Measurements from ENCODE around the gene C1GALT1C1.

GRCh38 chrX:120668357-120668756 is 38.5 kb upstream of the C1GALT1C1 start:
- no peak for TF ChIP-seq CTCF (conservative IDR thresholded peaks at IDR 0.05; ENCODE audit: low read depth in 2 of 2)
- no peak for TF ChIP-seq POLR2AphosphoS5 (IDR thresholded peaks at IDR 0.05; ENCODE audit: low read depth)
- no peak for TF ChIP-seq ZNF114 (CRISPR knock-in tag; IDR thresholded peaks at IDR 0.05)
- TF ChIP-seq CREB1 (CRISPR knock-in tag; IDR thresholded peaks at IDR 0.05; ENCODE audit: low read depth) = no peak
- no peak for TF ChIP-seq EZH2 (IDR thresholded peaks at IDR 0.05; ENCODE audit: low read depth, unreplicated experiment)
- TF ChIP-seq EZH2phosphoT487 (IDR thresholded peaks at IDR 0.05; ENCODE audit: unreplicated experiment) = no peak
- TF ChIP-seq, protein P1, sequence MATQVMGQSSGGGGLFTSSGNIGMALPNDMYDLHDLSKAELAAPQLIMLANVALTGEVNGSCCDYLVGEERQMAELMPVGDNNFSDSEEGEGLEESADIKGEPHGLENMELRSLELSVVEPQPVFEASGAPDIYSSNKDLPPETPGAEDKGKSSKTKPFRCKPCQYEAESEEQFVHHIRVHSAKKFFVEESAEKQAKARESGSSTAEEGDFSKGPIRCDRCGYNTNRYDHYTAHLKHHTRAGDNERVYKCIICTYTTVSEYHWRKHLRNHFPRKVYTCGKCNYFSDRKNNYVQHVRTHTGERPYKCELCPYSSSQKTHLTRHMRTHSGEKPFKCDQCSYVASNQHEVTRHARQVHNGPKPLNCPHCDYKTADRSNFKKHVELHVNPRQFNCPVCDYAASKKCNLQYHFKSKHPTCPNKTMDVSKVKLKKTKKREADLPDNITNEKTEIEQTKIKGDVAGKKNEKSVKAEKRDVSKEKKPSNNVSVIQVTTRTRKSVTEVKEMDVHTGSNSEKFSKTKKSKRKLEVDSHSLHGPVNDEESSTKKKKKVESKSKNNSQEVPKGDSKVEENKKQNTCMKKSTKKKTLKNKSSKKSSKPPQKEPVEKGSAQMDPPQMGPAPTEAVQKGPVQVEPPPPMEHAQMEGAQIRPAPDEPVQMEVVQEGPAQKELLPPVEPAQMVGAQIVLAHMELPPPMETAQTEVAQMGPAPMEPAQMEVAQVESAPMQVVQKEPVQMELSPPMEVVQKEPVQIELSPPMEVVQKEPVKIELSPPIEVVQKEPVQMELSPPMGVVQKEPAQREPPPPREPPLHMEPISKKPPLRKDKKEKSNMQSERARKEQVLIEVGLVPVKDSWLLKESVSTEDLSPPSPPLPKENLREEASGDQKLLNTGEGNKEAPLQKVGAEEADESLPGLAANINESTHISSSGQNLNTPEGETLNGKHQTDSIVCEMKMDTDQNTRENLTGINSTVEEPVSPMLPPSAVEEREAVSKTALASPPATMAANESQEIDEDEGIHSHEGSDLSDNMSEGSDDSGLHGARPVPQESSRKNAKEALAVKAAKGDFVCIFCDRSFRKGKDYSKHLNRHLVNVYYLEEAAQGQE (IDR thresholded peaks at IDR 0.05; ENCODE audit: unreplicated experiment) = no peak
- no peak for TF ChIP-seq STAT1 (IDR thresholded peaks at IDR 0.05; ENCODE audit: unreplicated experiment)
- no peak for TF ChIP-seq ZNF331 (CRISPR knock-in tag; IDR thresholded peaks at IDR 0.05; ENCODE audit: low read depth)
- no peak for TF ChIP-seq ETS1 (IDR thresholded peaks at IDR 0.05)

Measured in GM23338 (cell line).